Measurements from ENCODE around the gene INHBB. TPM values are rescaled to one million over a fixed set of nuclear protein-coding genes. Genes with fewer than 3 reads are reported as not detected.

Gene INHBB
- total RNA-seq (2022) (not detected in 2 replicates), Bru-seq, nascent RNA (percentile 14 among the genes with signal in this experiment), BruChase-seq, experiment 1, labeled RNA remaining after a 6-hour chase (percentile 21 among the genes with signal in this experiment), BruChase-seq, experiment 2, labeled RNA remaining after a 2-hour chase (percentile 10 among the genes with signal in this experiment)
- long read RNA-seq, result 0 reads

DNA sequence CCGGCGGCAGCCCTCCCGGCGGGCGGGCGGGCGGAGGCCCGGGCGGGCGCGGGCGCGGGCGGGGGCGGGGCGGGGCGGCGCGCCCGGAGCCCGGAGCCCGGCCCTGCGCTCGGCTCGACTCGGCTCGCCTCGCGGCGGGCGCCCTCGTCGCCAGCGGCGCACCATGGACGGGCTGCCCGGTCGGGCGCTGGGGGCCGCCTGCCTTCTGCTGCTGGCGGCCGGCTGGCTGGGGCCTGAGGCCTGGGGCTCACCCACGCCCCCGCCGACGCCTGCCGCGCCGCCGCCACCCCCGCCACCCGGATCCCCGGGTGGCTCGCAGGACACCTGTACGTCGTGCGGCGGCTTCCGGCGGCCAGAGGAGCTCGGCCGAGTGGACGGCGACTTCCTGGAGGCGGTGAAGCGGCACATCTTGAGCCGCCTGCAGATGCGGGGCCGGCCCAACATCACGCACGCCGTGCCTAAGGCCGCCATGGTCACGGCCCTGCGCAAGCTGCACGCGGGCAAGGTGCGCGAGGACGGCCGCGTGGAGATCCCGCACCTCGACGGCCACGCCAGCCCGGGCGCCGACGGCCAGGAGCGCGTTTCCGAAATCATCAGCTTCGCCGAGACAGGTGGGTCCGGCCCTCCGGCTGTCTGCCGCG, at the start of gene INHBB:
Gene INHBB (plus strand): TSS at position 111 of the 641 bp plus-strand sequence. CDS start 53 bp downstream, at position 164.
- no peak for TF ChIP-seq CTCF (IDR thresholded peaks at IDR 0.05; ENCODE audit: unreplicated experiment)
- H3K4me1 Mint-ChIP-seq (ENCODE audit: low read depth, unreplicated experiment), result peaks cover 7% of the 10 kb centered on the region
- H3K36me3 Mint-ChIP-seq (ENCODE audit: insufficient read depth, unreplicated experiment), result peaks cover 9% of the 10 kb centered on the region
- no TSS peak for BruUV-seq (replicated peaks)
- H3K27ac Mint-ChIP-seq (ENCODE audit: unreplicated experiment), result no peak within 1 kb of the TSS
- CTCF ChIA-PET, result interaction anchor here (0.5 to 1.0 kb wide), 2 partner anchors 206 to 586 kb away, joined by 6 to 10 read pairs; no protein-coding TSS in a partner anchor
- peaks cover 62% of the 10 kb centered on the region for H3K27me3 Mint-ChIP-seq (ENCODE audit: unreplicated experiment)
- no peaks in the 10 kb centered on the region for H3K9me3 Mint-ChIP-seq (ENCODE audit: low read depth, unreplicated experiment)
- peak within 1 kb of the TSS; percentile 34 for H3K4me3 Mint-ChIP-seq (ENCODE audit: low read depth, unreplicated experiment)
- intact Hi-C loops (cut with micrococcal nuclease; ENCODE audit: unreplicated experiment), result no loop called here
- no peak for DNase-seq

- DNase-seq, result no peak
- no peak for TF ChIP-seq CTCF (IDR thresholded peaks at IDR 0.05; ENCODE audit: unreplicated experiment)
- CTCF ChIA-PET, result interaction anchor here (0.6 kb wide), 1 partner anchor 835 kb away, joined by 3 read pairs; no protein-coding TSS in a partner anchor
- Mint-ChIP-seq H3K4me3 (ENCODE audit: low read depth, unreplicated experiment) (no peak overlapping the region), H3K27me3 (ENCODE audit: unreplicated experiment) (no peaks in the 10 kb centered on the region), H3K36me3 (ENCODE audit: insufficient read depth, unreplicated experiment) (peaks cover 4% of the 10 kb centered on the region), H3K9me3 (ENCODE audit: low read depth, unreplicated experiment) (no peaks in the 10 kb centered on the region), H3K4me1 (ENCODE audit: low read depth, unreplicated experiment) (no peaks in the 10 kb centered on the region), H3K27ac (ENCODE audit: unreplicated experiment) (no peak overlapping the region)
- no TSS peak for BruUV-seq (replicated peaks)
- intact Hi-C loops (cut with micrococcal nuclease; ENCODE audit: unreplicated experiment), result no loop called here
Measured at GRCh38 chr2:120298173-120298835, 47.6 kb upstream of the INHBB start.

DNA sequence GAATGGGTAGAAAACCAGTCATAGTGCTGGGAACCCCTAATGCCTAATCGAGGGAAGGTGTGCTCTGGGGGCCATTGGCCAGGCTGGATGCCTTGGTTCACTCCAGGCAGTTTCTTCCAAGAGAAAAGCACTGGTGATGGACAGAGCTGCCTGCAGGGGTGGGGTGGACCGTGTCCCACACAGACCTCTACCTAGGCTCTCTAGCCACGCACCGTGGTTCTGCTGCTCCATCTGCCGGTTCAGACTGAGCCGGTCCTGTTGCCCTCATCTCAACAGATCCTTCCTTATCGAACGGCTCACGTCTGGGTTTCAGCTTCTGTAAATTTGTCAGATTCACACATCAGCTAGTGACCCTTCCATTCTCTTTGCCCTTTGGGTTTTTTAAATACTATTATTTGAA, 46.9 kb upstream of the INHBB start:
- peaks cover 4% of the 10 kb centered on the region for H3K36me3 Mint-ChIP-seq (ENCODE audit: insufficient read depth, unreplicated experiment)
- intact Hi-C loops (cut with micrococcal nuclease; ENCODE audit: unreplicated experiment), result no loop called here
- H3K9me3 Mint-ChIP-seq (ENCODE audit: low read depth, unreplicated experiment), result no peaks in the 10 kb centered on the region
- DNase-seq, result no peak
- H3K27me3 Mint-ChIP-seq (ENCODE audit: unreplicated experiment), result no peaks in the 10 kb centered on the region
- H3K4me3 Mint-ChIP-seq (ENCODE audit: low read depth, unreplicated experiment), result no peak overlapping the region
- no peak overlapping the region for H3K27ac Mint-ChIP-seq (ENCODE audit: unreplicated experiment)
- TF ChIP-seq CTCF (IDR thresholded peaks at IDR 0.05; ENCODE audit: unreplicated experiment), result no peak
- CTCF ChIA-PET, result interaction anchor here (1.2 kb wide), 1 partner anchor 13 kb away, joined by 3 read pairs; no protein-coding TSS in a partner anchor
- no peaks in the 10 kb centered on the region for H3K4me1 Mint-ChIP-seq (ENCODE audit: low read depth, unreplicated experiment)
- BruUV-seq (replicated peaks), result no TSS peak

GRCh38 chr2:120299561-120299960, 46.4 kb upstream of the INHBB start:
- CTCF ChIA-PET, result interaction anchor here (1.2 kb wide), 1 partner anchor 13 kb away, joined by 3 read pairs; no protein-coding TSS in a partner anchor
- intact Hi-C loops (cut with micrococcal nuclease; ENCODE audit: unreplicated experiment), result no loop called here
- no peaks in the 10 kb centered on the region for H3K4me1 Mint-ChIP-seq (ENCODE audit: low read depth, unreplicated experiment)
- peaks cover 4% of the 10 kb centered on the region for H3K36me3 Mint-ChIP-seq (ENCODE audit: insufficient read depth, unreplicated experiment)
- no peaks in the 10 kb centered on the region for H3K27me3 Mint-ChIP-seq (ENCODE audit: unreplicated experiment)
- no peak for DNase-seq
- no TSS peak for BruUV-seq (replicated peaks)
- H3K4me3 Mint-ChIP-seq (ENCODE audit: low read depth, unreplicated experiment), result no peak overlapping the region
- no peaks in the 10 kb centered on the region for H3K9me3 Mint-ChIP-seq (ENCODE audit: low read depth, unreplicated experiment)
- H3K27ac Mint-ChIP-seq (ENCODE audit: unreplicated experiment), result no peak overlapping the region
- TF ChIP-seq CTCF (IDR thresholded peaks at IDR 0.05; ENCODE audit: unreplicated experiment), result no peak

Measured in Calu3 (cell line).